ENCODE results near the gene MAML2.
"Not testable (repeated sequence)": the region's sequence is repeated elsewhere in the genome, so short reads cannot be mapped to it uniquely, and the experiment has no call there.

Gene MAML2

GRCh38 chr11:96293109-96293508, 49.9 kb downstream of the MAML2 start:
- DNase-seq (ENCODE audit: low read depth in 2 of 2): no peak

GRCh38 chr11:96292291-96293010, 50.5 kb downstream of the MAML2 start:
- no peak for DNase-seq (ENCODE audit: low read depth in 2 of 2)

- no peak for DNase-seq (ENCODE audit: low read depth in 2 of 2)
These were observed 52.4 kb downstream of the MAML2 start for GRCh38 chr11:96290631-96291030.

GRCh38 chr11:96290031-96290430, 53.0 kb downstream of the MAML2 start:
- no peak for DNase-seq (ENCODE audit: low read depth in 2 of 2)

GRCh38 chr11:96288915-96289314, 54.1 kb downstream of the MAML2 start:
- DNase-seq (ENCODE audit: low read depth in 2 of 2): no peak

GRCh38 chr11:96287822-96288439, 55.1 kb downstream of the MAML2 start:
- DNase-seq (ENCODE audit: low read depth in 2 of 2): no peak

GRCh38 chr11:96285985-96286384, 57.0 kb downstream of the MAML2 start:
- not testable (repeated sequence) for DNase-seq (ENCODE audit: low read depth in 2 of 2)

GRCh38 chr11:96284917-96285316, 58.1 kb downstream of the MAML2 start:
- no peak for DNase-seq (ENCODE audit: low read depth in 2 of 2)

- no peak for DNase-seq (ENCODE audit: low read depth in 2 of 2)
These were observed 58.6 kb downstream of the MAML2 start for GRCh38 chr11:96284401-96284800.

GRCh38 chr11:96282625-96283220, 60.3 kb downstream of the MAML2 start:
- DNase-seq (ENCODE audit: low read depth in 2 of 2): no peak

GRCh38 chr11:96280444-96280843, 62.6 kb downstream of the MAML2 start:
- DNase-seq (ENCODE audit: low read depth in 2 of 2): no peak

GRCh38 chr11:96279896-96280290, 63.1 kb downstream of the MAML2 start:
- no peak for DNase-seq (ENCODE audit: low read depth in 2 of 2)

- DNase-seq (ENCODE audit: low read depth in 2 of 2): no peak
These were observed 63.7 kb downstream of the MAML2 start for GRCh38 chr11:96279018-96279895.

GRCh38 chr11:96278039-96278897, 64.7 kb downstream of the MAML2 start:
- no peak for DNase-seq (ENCODE audit: low read depth in 2 of 2)

- DNase-seq (ENCODE audit: low read depth in 2 of 2): no peak
These were observed 65.3 kb downstream of the MAML2 start for GRCh38 chr11:96277696-96278038.

- DNase-seq (ENCODE audit: low read depth in 2 of 2): no peak
These were observed 66.2 kb downstream of the MAML2 start for GRCh38 chr11:96276836-96277235.

- DNase-seq (ENCODE audit: low read depth in 2 of 2): no peak
These were observed 67.0 kb downstream of the MAML2 start for GRCh38 chr11:96275801-96276594.

- DNase-seq (ENCODE audit: low read depth in 2 of 2): no peak
These were observed 69.5 kb downstream of the MAML2 start for GRCh38 chr11:96273507-96273906.

GRCh38 chr11:96272529-96273222, 70.3 kb downstream of the MAML2 start:
- no peak for DNase-seq (ENCODE audit: low read depth in 2 of 2)

- no peak for DNase-seq (ENCODE audit: low read depth in 2 of 2)
These were observed 71.2 kb downstream of the MAML2 start for GRCh38 chr11:96271777-96272176.
